MCF 10A (cell line): ENCODE data around the gene RBM38. TPM values are rescaled to one million over a fixed set of nuclear protein-coding genes. Genes with fewer than 3 reads are reported as not detected.
A peak's percentile ranks its signal among the peaks of the same experiment; 100 is the strongest.
"Not testable (repeated sequence)": the region's sequence is repeated elsewhere in the genome, so short reads cannot be mapped to it uniquely, and the experiment has no call there.

Source experiments
- BruUV-seq: library from RNA; stranded (reverse); fragments of 400-500 nt; replicated peaks from 2 replicates; lab custom pipeline; 2021; lab: Mats Ljungman, UMichigan
- CTCF ChIA-PET: fragments of 300-600 bp; sonication (Branson Sonifier 250); formaldehyde crosslinking; extraction: SDS; loops from one replicate; lab custom pipeline; 2021; ENCODE audit warnings: antibody characterized with exemption, inconsistent platforms; lab: Yijun Ruan, JAX
- POLR2A ChIA-PET: fragments of 300-600, 350-650 bp; sonication (Branson Sonifier 250); formaldehyde crosslinking; extraction: SDS; loops from one replicate; lab custom pipeline; 2020; ENCODE audit warnings: antibody characterized with exemption, inconsistent platforms; lab: Yijun Ruan, JAX
- DNase-seq: peaks from one replicate; pipeline ENCODE4 v3.0.0-alpha.2; 2018; ENCODE audit not compliant: unreplicated experiment
- H3K27ac Mint-ChIP-seq: one replicate; pipeline ENCODE4 v1.8.0; 2022; ENCODE audit warnings: mild to moderate bottlenecking, low read depth, mixed read lengths; ENCODE audit not compliant: unreplicated experiment
- H3K27me3 Mint-ChIP-seq: one replicate; pipeline ENCODE4 v1.8.0; 2022; ENCODE audit warnings: mixed read lengths; ENCODE audit not compliant: insufficient read depth, unreplicated experiment
- H3K36me3 Mint-ChIP-seq: one replicate; pipeline ENCODE4 v1.8.0; 2022; ENCODE audit warnings: mild to moderate bottlenecking, moderate library complexity, mixed read lengths; ENCODE audit not compliant: insufficient read depth, unreplicated experiment
- H3K4me1 Mint-ChIP-seq: one replicate; pipeline ENCODE4 v1.8.0; 2022; ENCODE audit warnings: mixed read lengths; ENCODE audit not compliant: insufficient read depth, unreplicated experiment
- H3K4me3 Mint-ChIP-seq: one replicate; pipeline ENCODE4 v1.8.0; 2022; ENCODE audit warnings: mild to moderate bottlenecking, moderate library complexity, mixed read lengths; ENCODE audit not compliant: unreplicated experiment
- H3K9me3 Mint-ChIP-seq: one replicate; pipeline ENCODE4 v1.8.0; 2022; ENCODE audit warnings: mixed read lengths; ENCODE audit not compliant: unreplicated experiment
- CTCF ChIP-seq: fragments of 200-600 bp; IDR thresholded peaks from one replicate; pipeline ENCODE4 v1.8.0; 2022; ENCODE audit warnings: antibody characterized with exemption, mild to moderate bottlenecking; ENCODE audit not compliant: unreplicated experiment
- intact Hi-C: fragments of 100-400 bp; cut with micrococcal nuclease; formaldehyde crosslinking; loops from 2 replicates; pipeline ENCODE4 v1.14.1; 2022
- total RNA-seq: library from RNA; stranded (reverse); gene quantifications from 2 replicates; pipeline ENCODE4 v1.2.3, GENCODE V29; 2022

The RBM38 gene
- total RNA-seq, 1 experiment from 2014 or later = 5.1 TPM

- no TSS peak for BruUV-seq
- intact Hi-C loops = no loop called here
- ChIA-PET POLR2A (no interaction called here), CTCF (no interaction called here)
- no peak for TF ChIP-seq CTCF
- H3K27me3 Mint-ChIP-seq = peaks cover 10% of the 10 kb centered on the region
- H3K36me3 Mint-ChIP-seq = no peaks in the 10 kb centered on the region
- no peaks in the 10 kb centered on the region for H3K9me3 Mint-ChIP-seq
- no peak for DNase-seq
- peaks cover 7% of the 10 kb centered on the region for H3K4me1 Mint-ChIP-seq
- H3K4me3 Mint-ChIP-seq = no peak overlapping the region
- H3K27ac Mint-ChIP-seq = no peak overlapping the region
These were observed 35.6 kb downstream of the RBM38 start for GRCh38 chr20:57426831-57427230.

GRCh38 chr20:57428324-57429158, 37.3 kb downstream of the RBM38 start:
- Mint-ChIP-seq H3K27ac (no peak overlapping the region), H3K9me3 (no peaks in the 10 kb centered on the region), H3K36me3 (no peaks in the 10 kb centered on the region), H3K4me1 (peaks cover 7% of the 10 kb centered on the region), H3K27me3 (peaks cover 10% of the 10 kb centered on the region), H3K4me3 (no peak overlapping the region)
- no peak for DNase-seq
- ChIA-PET CTCF (interaction anchor here (0.5 to 3.2 kb wide), 6 partner anchors 10 to 758 kb away, joined by 3 to 14 read pairs (median 3); no protein-coding TSS in a partner anchor), POLR2A (no interaction called here)
- intact Hi-C loops = no loop called here
- no peak for TF ChIP-seq CTCF
- no TSS peak for BruUV-seq

- Mint-ChIP-seq H3K4me1 (peaks cover 7% of the 10 kb centered on the region), H3K4me3 (no peak overlapping the region), H3K9me3 (no peaks in the 10 kb centered on the region), H3K27ac (no peak overlapping the region), H3K36me3 (no peaks in the 10 kb centered on the region), H3K27me3 (peaks cover 4% of the 10 kb centered on the region)
- ChIA-PET POLR2A (interaction anchor here (0.7 kb wide), 1 partner anchor 38 kb away, joined by 3 read pairs; the partner anchor contains the start of gene RBM38), CTCF (interaction anchor here (0.5 to 3.2 kb wide), 4 partner anchors 11 to 67 kb away, joined by 3 to 14 read pairs (median 4); no protein-coding TSS in a partner anchor)
- intact Hi-C loops = no loop called here
- BruUV-seq = no TSS peak
- DNase-seq = no peak
- TF ChIP-seq CTCF = no peak
These were observed 37.9 kb downstream of the RBM38 start for GRCh38 chr20:57429159-57429496.

GRCh38 chr20:57429580-57430200, 38.5 kb downstream of the RBM38 start:
- no peaks in the 10 kb centered on the region for H3K27me3 Mint-ChIP-seq
- no TSS peak for BruUV-seq
- ChIA-PET CTCF (interaction anchor here (0.5 to 3.2 kb wide), 3 partner anchors 46 to 66 kb away, joined by 3 to 14 read pairs (median 3); no protein-coding TSS in a partner anchor), POLR2A (interaction anchor here (0.7 kb wide), 1 partner anchor 39 kb away, joined by 3 read pairs; the partner anchor contains the start of gene RBM38)
- no peaks in the 10 kb centered on the region for H3K36me3 Mint-ChIP-seq
- H3K4me1 Mint-ChIP-seq = peaks cover 7% of the 10 kb centered on the region
- TF ChIP-seq CTCF = no peak
- intact Hi-C loops = no loop called here
- no peak overlapping the region for H3K4me3 Mint-ChIP-seq
- H3K9me3 Mint-ChIP-seq = no peaks in the 10 kb centered on the region
- peak; percentile 47 for DNase-seq
- no peak overlapping the region for H3K27ac Mint-ChIP-seq

- POLR2A ChIA-PET, DNase-seq, H3K9me3 Mint-ChIP-seq, intact Hi-C loops, H3K27ac Mint-ChIP-seq, H3K4me1 Mint-ChIP-seq, H3K4me3 Mint-ChIP-seq, BruUV-seq, H3K27me3 Mint-ChIP-seq, H3K36me3 Mint-ChIP-seq: not testable (repeated sequence)
- CTCF ChIA-PET = interaction anchor here (0.7 to 3.2 kb wide), 4 partner anchors 49 to 899 kb away, joined by 3 to 14 read pairs (median 4); no protein-coding TSS in a partner anchor
These were observed 39.0 kb downstream of the RBM38 start for GRCh38 chr20:57430201-57430596.
